GM19452 (cell line): ENCODE results near the gene OTUB1.

Experiments used
- ATAC-seq: cut with Tn5 transposase; IDR thresholded peaks from one replicate; pipeline ENCODE4 v1.9.1; 2021; ENCODE audit not compliant: unreplicated experiment

The OTUB1 gene

DNA sequence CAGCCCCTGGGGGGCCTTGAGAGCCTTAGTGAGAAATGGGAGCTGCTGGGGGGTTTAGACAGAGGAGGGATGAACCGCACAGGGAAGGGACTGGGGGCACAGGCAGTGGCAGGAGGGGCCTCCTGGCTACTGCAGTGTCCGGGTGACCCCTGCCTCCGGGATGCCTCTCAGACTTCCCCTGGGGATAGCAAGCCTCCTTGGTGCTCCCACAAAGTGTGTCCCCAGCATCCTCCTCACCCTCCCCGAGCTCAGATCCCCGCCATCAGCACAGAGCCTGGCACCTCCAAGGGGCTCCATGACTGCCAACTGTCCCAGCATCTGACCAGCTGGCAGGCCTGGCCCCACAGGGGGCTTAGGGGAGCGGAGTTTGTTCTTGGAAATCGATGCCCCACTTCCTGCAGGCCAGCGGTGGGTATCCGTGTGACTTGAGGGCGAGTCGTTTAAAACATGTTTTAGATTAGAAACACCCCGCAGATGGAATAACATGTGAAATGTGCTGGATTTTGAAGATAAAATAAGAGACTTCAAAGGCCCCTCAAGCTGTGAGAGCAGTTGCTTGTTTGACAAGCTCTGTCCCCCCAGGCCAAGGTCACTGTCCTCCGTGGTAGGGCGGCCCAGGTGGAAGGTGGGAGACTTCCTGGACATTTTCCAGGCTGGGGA is 36.0 kb downstream of the OTUB1 start:
- ATAC-seq = no peak

- no peak for ATAC-seq
Measured at GRCh38 chr11:64023712-64024710, 37.8 kb downstream of the OTUB1 start.

GRCh38 chr11:64025205-64025604 is 39.0 kb downstream of the OTUB1 start:
- ATAC-seq = no peak

DNA sequence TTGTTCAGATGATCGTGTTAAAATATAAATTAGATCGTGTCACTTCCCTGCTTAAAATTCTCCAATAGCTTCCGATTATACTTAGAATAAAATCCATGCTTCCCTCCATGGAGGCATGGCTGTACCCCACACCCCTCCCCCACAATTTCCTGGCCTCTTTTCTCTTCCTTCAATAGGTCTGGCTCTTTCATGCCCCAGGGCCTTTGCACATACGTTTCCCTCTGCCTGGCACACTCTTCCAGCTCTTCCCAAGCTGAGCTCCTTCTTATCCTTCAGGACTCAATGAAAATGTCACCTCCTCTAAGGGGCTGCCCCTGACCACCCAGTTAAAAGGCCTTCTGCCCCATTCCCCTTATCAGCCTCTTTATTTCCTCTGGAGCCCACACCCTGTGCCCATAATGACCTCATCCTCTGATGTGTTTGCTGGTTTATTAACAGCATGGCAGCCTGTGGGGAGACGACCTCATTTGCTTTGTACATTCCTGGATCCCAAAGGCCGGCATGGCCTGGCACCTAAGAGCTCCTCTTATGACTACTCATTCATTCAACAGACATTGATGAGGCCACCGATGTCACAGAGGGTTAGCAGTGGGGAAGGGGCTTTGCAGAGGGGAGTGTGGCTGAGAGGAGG is 40.5 kb downstream of the OTUB1 start:
- ATAC-seq = no peak

DNA sequence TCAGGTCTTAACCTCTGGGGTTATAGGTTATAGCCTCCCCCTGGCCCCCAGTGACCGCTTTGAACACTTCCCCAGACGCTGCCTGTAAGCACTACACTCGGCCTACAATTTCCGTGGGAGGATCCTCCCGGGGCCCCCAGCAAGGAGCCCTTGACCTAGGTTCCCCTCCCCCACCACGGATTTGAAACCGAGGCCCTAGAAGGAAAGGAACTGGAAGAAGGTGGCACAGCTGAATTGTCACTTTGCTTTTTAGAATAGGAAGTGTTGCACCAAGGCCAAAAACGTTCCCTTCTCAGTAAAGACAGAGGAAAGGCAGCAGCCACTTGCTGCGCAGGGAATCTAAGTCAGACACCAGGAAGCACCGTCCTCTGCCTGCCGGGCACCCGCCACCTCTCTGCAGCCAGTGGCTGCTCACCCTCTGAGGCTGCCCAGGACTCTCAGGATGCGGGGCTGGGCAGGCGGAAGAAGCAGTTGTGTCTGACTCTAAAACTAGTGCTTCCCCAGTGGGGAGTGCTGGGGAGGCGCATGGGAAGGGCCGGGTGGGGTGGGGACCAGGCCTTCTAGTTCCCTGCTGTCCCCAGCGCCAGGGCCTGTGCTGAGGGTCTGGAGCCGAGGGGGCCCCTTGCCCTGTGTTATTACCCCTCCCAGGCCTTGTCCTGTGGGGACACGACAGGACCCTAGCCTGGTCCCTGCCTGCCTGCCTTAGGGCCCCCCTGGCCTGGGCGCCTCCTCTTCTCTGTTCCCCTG is 41.6 kb downstream of the OTUB1 start:
- ATAC-seq = no peak

- ATAC-seq = no peak
Measured at GRCh38 chr11:64028398-64029115, 42.3 kb downstream of the OTUB1 start.

- ATAC-seq = no peak
Measured at GRCh38 chr11:64029773-64030172, 43.5 kb downstream of the OTUB1 start.

- ATAC-seq = no peak
Measured at GRCh38 chr11:64031001-64031400, 44.8 kb downstream of the OTUB1 start.

- ATAC-seq = no peak
Measured at GRCh38 chr11:64032050-64032449, 45.8 kb downstream of the OTUB1 start.

- ATAC-seq = no peak
Measured at GRCh38 chr11:64034411-64034811, 48.2 kb downstream of the OTUB1 start.

DNA sequence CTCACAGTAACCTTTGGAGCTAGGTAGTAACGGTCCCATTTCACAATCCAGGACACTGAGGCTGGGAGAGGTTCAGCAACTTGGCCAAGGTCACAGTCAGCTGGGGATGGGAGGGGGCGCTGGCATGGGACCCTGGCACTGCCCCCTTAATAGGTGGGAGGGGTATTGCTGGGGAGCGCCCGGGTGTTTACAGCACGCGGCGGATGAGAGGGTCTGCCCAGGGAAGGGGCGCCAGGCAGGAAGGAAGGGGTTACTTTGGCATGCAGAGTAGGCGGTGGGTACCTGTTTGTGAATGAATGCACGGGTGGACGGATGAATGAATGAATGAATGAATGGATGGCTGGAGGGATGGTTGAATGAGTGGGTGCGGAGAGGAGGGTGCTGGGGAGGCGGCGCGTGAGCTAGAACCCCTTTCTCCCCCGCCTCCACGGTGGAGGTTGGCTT is 48.9 kb downstream of the OTUB1 start:
- ATAC-seq = no peak

- no peak for ATAC-seq
Measured at GRCh38 chr11:64035576-64035975, 49.3 kb downstream of the OTUB1 start, which contains the start of gene FLRT1. FLRT1 (plus strand) TSS chr11:64035931; CDS start chr11:64116268, 80,337 bp downstream.

GRCh38 chr11:64036087-64037026 is 50.1 kb downstream of the OTUB1 start:
- no peak for ATAC-seq

- no peak for ATAC-seq
Measured at GRCh38 chr11:64037027-64037634, 50.9 kb downstream of the OTUB1 start.

DNA sequence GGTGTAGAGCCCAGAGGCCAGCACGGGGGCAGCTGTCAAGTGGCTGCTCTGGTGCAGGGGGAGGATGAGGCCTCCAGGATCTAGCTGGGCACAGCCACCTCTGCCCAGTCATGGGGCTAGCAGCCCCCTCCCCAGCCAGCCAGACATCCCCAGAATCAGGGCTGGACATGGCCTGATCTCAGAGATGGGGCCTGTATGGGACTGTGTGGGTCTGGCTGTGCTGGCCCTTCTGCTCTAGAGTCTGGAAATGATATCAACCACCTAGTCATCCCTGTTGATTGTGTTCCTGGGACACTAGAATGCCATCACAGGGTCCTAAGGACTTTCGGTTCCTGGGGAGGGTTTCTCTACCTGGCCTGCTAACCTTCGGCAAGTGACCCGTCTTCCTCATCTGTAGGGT is 52.3 kb downstream of the OTUB1 start:
- ATAC-seq = no peak

DNA sequence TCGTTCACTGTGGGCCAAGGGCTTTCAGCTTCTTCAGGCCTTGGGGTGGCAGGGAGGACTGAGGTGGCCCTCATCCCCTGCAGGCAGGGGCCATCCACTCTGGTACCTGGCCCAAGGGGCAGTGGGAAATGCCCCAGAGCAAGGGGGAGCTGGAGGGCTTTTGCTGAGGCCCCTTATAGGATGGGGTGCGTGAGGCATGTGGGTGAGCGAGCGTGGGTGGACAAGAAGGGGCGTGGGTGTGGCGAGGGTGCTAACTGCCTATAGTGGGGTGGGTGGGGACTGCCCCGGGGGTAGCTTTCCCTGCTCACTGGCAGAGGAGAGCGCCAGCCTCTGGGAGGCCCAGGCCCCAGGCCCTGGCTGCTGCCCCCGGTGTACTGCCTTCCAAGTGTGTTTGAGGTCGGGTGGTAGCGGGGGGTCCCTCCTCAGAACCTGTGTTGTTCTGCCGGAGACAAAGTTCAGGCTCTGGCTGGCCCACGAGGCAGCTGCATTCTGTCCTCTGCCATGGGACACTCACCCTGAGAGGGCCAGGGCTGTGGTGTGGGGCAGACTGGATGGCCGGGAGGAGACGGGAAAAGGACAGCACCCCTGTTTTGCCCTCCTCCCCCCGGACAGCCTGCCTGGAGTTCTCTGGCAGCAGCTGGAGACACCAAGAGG is 52.9 kb downstream of the OTUB1 start:
- ATAC-seq = no peak

DNA sequence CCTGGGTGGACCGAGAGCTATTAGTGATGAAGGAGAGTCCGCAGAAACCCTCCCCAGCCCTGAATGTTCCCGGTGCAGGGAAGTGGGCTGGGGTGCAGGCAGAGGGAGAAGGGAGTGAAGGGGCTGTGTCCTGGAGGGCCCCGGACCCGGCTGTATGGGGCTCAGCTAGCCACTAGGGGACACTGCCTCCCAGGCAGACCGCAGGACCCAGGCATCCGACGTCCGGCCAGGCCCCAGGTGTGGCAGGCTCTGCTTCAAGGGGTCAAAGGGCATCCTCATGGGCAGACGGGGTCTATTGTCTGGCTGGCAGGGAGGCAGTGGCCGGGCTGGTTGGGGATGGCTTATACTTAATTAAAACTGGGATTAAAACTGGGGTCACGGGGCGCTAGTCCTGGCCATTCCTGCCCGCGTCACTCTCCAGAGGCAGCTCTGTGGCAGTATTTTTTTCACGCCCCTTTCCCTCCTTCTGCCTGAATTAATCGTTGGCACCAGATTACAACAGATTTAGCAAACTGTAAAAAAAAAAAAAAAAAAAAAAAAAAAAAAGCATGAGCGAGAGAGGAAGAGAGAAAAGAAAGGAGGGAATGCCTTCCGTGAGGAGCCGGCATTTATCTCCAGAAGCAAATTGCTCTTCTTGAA is 54.6 kb downstream of the OTUB1 start:
- no peak for ATAC-seq

GRCh38 chr11:64041846-64042245 is 55.6 kb downstream of the OTUB1 start:
- no peak for ATAC-seq
